ENCODE measurements around the gene SLC30A2.
A peak's percentile ranks its signal among the peaks of the same experiment; 100 is the strongest.

Gene SLC30A2

DNA sequence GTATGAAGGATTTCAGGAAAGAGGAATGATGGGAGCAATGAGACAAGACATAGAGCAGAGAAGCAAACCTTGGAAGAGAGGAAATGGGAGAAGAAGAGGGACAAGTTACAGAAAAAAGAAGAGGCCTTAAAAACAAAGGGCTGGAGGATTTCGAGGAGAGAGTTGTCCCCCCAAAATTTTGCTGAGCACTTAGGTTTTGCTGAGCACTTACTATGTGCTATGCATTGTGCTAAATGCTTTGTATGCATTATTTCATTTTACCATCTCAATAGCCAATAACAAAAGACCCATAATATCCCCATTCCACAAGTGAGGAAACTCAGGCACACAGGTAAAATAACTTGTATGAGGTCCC lies 24.0 kb upstream of the SLC30A2 start:
- no peak for DNase-seq

- no peak for DNase-seq
Measured at GRCh38 chr1:26067432-26067911, 21.6 kb upstream of the SLC30A2 start, which contains the start of gene TRIM63. Gene TRIM63, minus strand, starts transcription at chr1:26067630. Its CDS starts 136 bp downstream, at chr1:26067494.

DNA sequence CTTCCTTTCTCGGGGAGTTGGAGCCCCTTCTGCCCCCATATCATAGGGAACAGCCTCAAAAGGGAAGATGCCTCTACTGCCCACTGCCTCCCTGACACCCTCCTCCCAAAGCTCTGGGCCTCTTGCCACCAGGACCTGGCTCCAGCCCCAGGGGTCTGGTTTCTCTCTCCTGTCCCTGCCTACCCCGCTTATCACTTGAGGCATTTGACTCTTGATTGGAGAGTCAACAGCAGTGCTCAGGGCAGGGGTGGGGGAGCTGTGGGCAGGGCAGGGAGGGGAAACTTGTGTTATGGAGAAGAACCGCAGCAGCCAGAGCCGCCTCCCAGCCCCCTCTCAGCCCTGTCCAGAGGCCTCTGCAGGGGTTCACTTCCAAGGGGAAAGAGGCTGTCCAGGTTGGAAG lies 20.9 kb upstream of the SLC30A2 start:
- DNase-seq, result peak; percentile 87

DNA sequence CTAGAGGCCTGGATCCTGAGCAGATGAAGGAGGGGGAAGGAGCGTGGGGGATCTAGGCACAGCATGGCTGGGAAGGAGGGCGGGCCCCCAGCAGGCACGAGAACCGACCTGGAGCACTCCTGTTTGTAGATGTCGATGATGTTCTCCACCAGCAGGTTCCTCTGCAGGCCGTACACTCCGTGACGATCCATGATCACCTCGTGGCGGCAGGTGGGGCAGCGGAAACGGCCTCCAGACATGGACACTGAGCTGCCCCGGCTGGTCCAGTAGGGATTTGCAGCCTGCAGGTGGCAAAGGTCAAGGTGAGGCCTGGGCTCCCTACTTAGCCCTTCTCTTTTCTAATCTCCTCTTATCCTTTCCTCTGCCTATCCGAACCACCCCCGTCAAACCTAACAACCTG lies 20.2 kb upstream of the SLC30A2 start:
- DNase-seq, result no peak

DNA sequence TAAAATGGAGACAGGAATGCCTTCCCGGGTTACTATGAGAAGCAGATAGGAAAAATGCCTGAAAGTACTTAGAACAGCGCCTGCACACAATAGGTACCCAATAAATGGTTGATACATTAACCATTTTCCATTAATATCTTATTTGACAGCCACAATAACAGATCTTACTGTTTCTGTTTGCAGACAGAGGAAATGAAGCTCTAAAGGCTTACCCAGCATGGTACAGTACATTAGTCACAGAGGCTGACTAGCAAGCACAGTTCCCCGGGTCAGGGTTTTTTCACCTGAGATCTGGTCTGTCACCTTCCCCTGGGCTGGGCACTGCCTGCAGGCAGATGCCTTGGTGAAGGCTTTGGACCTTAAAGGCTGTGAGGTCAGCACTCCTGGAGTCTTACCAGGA lies 18.6 kb upstream of the SLC30A2 start:
- no peak for DNase-seq

- no peak for DNase-seq
Measured at GRCh38 chr1:26060832-26061574, 15.1 kb upstream of the SLC30A2 start.

GRCh38 chr1:26059906-26060305 lies 14.0 kb upstream of the SLC30A2 start:
- DNase-seq, result no peak

DNA sequence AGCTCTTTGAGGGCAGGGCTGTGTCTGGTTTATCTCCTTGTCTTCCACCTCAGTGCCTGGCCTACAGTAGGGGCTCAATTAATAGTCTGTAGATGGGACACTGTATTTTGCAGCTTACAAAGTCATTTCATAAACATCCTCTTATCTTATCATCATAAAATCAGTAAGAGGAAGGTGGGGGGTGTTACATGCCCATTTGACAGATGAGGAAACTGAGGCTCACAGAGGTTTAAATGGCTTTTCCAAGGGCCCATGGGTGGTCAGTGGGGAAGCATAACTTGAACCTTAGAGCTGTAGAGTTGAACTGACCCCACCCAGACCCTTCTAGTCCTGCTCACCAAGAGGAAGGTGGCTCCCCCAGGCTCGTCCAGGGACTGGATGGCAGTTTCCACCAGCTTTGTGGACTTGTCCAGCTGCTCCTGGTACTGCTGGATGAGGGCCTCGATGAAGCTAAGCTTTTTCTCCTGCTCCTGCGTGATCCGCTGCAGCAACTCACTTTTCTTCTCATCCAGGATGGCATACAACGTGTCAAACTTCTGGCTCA lies 12.2 kb upstream of the SLC30A2 start:
- no peak for DNase-seq

DNA sequence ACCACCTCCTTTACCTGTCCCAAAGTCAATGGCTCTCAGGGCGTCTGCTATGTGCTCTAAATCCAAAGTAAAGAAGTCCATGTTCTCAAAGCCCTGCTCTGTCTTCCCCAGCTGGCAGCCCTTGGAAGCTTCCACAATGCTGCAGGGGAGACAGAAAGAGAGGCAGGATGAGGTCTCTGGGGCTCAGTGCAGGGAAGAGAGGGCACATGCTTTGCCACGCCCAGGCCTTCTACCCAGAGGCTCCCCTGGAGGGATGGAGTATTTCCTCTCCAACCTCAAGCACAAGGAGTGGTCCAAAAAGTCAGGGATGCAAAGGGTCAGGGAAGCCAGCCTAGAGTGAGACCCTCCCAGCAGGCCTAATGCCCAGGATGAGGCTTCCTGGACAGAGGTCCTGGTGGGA lies 11.3 kb upstream of the SLC30A2 start:
- DNase-seq, result no peak

DNA sequence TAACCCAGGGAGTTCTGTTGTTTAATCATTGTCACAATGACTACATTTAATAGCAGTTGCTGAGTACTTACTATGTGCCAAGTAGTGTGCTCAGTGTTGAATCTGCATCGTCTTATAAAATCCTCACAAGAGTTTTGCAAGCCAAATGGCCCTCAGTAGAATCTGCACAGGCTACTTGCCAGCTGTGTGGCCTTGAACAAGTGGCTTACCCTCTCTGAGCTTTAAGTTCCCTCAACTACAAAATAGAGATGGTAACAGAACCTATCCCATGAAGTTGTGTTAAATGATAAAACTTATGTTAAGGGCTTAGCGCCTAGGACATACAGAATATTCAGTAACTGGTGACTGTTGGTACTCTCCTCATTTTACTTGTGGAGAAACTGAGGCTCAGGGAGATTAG lies 9.1 kb upstream of the SLC30A2 start:
- no peak for DNase-seq

DNA sequence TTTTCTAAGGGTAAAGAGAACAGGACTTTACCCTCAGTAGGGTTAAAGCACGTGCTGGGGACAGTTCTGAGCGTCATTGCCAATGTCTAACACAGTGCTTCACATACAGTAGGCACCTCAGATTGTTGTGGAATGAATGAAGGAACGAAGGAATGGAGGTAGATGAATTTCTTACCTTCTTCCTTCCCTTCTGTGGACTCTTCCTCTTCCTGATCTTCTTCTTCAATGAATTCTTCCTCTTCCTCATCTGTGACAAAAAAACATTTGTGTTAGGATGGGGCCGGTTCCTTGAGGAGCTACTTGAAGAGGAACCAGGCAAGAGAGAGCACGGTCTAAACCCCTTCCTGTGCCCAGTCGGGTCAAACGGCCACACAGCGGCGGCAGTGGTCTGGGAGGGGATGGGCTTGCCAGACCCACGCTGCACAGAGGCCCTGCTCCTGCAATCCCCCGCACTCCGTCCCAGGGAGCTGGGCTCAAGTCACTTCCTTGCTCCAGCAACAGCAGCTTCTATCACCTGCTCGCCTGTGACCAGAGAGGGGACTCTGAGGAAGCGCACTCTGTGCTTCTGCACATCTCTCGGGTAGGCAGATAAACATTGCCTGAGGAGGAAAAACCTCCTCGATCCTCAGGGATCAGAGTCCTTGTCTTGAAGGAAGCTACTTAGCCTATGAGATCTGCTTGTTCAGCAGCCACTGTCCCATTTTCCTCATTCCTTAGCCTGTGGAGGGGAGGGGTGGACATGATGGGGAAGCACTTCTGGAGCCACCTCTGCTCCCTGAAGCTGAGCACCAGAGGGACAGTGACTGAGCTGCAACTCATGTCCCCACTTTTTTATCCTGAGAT lies 8.0 kb upstream of the SLC30A2 start:
- no peak for DNase-seq

- no peak for DNase-seq
Measured at GRCh38 chr1:26050248-26050640, 4.3 kb upstream of the SLC30A2 start.

- DNase-seq, result no peak
Measured at GRCh38 chr1:26049531-26050247, 3.8 kb upstream of the SLC30A2 start.

DNA sequence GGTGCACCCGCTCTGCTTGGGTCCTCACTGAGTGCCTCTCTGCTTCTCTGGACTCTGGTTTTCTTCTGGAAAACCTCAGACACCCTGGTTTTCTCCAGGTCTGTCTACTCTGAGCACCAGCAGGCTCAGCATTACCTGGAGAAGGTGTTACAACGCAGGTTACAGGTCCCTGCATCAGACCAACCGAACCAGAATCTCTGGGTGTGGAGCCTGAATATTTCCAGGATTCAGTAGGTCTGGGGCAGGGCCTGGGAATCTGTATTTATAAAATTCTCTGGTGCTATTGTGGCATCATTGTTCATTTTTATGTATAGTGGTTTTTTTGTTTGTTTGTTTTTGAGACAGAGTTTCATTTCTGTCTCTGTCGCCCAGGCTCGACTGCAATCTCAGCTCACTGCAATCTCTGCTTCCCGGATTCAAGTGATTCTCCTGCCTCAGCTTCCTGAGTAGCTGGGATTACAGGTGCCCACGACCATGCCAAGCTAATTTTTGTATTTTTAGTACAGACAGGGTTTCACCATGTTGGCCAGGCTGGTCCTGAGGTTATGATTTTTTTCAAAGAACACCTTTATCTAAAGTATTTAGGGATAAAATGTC lies 1.5 kb upstream of the SLC30A2 start:
- DNase-seq, result no peak

DNA sequence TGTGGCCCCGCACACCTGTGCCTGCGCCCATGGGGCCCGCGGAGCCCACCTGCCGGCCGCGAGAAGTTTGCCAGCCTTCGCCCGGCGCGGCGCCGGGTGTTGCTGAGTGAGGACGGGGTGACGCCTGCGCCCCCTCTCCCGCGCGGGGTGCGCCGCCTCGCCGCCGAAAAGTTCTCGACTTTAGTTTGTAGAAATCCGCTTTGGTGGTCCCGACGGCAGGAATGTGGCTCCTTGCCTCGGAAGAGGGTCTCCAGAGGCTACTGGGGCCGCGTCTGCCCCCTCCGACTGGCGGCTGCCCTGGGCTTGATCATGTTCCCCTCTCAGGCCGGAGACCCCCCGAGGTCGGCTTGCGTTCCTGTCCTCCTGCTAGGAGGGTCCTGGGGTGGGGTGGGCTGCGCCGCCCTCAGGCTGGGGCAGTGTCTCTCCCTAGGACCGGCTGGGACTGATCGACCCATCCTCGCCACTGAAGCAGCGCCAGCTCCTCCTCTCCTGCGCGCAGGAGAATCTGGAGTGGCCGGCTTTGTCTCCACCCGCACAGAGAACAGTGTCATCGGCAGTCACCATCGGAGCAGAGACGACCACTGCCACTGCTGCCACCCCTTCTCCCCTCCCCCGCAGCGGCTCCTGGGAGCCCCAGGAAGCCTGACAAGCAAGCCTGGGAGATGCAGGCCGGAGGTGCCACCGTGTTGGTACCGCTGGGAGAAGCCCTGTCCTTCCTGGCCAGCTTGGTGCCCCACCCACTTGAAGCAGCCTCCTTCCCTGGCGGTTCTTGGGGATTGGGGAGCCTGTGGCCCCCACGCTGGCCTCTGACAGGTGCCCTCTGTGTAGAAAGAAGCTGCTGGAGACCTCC lies 553 bp upstream of the SLC30A2 start:
- no peak for DNase-seq

DNA sequence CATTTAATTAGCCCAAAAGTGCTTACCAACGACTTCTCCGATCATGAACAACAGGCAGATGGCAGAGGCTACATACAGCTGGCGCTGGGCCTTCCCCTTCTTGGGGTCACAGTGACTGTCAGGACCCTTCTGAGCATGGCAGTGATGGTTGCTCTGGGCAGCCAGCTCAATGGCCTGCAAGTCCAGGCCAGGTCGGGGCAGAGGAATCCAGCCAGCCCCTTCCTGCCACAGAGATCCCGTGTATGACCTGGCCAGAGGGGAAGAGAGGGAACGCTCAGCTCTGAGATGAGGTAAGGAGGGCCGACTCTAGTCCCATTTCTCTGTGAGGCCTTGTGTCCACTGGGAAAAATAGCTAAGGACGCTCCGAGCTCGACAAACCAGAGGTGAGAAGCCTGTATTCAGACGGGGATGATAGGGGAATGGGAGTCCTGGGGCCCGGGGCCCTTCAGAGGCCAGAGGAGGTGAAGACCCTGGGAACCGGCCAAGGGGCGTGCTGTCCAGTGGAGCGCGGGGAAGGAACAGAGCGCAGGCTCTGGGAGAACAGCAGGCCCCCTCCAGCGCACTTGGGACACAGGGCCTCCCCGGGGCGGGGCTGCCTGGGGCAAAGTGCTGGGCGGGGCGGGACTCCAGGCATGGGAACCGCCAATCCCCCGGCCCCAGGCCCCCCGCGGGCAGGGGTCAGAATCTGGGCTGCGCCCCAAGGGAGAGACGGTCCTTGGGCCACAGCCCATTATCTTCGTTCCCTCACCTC lies 772 bp downstream of the SLC30A2 start:
- no peak for DNase-seq

- DNase-seq, result no peak
Measured at GRCh38 chr1:26044414-26044813, 1.5 kb downstream of the SLC30A2 start.

DNA sequence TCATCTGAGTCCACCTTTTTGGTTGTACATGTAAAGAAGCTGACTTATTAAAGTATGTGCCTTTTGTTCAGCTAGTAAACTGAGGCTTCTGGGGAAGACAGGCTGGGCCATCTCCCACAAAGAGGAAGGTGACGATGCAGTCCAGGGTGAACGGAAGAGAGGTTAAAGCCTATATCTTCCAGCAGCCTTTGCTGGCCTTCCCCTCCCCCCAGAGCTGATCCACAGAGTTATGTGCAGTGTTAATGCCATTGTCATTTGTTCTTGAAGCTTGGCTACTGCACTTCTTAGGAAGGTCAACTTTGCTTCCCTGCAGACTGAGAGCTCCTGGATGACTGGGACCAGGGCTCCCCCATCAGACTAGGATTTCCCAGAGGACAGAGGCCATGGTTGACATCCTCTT lies 2.2 kb downstream of the SLC30A2 start:
- DNase-seq, result no peak

DNA sequence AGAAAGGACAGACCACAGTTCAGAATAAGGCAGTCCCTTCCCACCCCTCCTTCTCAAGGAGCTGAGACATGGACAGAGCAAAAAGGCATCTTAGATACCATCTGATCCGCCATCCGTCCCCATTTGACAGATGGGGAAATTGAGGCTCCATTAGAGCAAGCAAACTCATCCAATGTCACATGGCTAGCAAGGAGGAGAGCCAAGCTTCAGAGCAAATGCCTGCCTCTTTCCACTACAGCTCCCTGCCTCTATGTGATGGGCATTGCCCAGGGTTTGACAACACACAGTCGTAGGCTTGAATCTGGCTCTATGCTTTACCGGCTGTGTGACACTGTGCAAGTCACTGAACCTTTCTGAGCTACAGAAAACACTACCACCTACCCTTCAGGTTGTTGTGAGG lies 3.9 kb downstream of the SLC30A2 start:
- no peak for DNase-seq

DNA sequence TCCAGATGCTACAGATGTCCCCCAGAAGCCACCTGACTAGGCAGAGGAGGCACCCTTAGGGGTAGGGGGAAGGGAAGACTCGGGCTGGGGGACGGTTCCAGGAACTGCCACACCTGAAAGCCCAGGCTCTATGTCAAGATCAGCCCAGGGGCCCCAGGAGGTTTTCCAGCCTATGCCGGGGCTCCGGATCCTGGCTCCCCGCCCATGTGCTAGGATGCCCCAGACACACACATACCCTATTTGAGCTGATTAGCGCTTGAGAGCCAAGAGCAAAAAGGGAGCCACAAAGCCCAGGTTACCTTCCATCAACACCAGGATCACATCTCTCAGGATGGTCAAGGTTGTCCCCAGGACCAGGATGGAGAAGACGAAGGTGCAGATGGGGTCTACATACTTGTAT lies 4.5 kb downstream of the SLC30A2 start:
- DNase-seq, result no peak

DNA sequence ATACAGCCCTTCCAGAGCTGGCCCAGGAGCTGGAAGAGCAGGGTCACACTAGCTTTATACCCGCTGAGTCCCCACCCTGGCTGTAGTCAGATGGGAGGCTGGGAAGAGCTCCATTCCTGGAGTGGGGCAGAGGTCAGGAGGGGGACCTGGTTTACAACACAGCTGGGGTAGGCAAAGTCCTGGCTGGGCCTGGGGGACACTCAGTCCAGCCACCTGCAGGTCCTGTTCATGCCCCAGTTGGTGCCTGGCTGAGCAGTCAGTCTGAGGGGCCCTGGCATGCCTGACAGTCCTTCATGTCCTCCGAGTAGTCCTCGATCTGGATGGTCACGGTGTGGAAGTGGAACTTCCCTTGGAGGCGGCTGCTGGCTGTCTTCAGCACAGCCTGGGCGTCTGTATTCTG lies 7.0 kb downstream of the SLC30A2 start:
- DNase-seq, result no peak

Measured in hematopoietic multipotent progenitor cell treated with erythropoietin and hydrocortisone succinate and interleukin-3 and kit ligand, for 6 days (in vitro differentiated cells).